PFSK-1 (cell line): ENCODE measurements around the gene ANKMY1.

Experiments
- FOXP2 ChIP-seq: optimal IDR thresholded peaks from 2 replicates; pipeline ENCODE3; 2011; ENCODE audit warnings: borderline replicate concordance, control low read depth, inconsistent platforms; ENCODE audit not compliant: insufficient read depth; ENCODE audit errors: extremely low read length, extremely low read depth
- POLR2AphosphoS5 ChIP-seq: IDR thresholded peaks from 2 replicates; pipeline ENCODE4 v1.6.1; 2012; ENCODE audit warnings: low read depth, mild to moderate bottlenecking, control low read depth, low read length, moderate library complexity
- SIN3A ChIP-seq: IDR thresholded peaks from 2 replicates; pipeline ENCODE4 v1.6.1; 2012; ENCODE audit warnings: mild to moderate bottlenecking, low read length, moderate library complexity, borderline replicate concordance; ENCODE audit not compliant: insufficient read depth
- TAF1 ChIP-seq: IDR thresholded peaks from 2 replicates; pipeline ENCODE4 v1.6.1; 2012; ENCODE audit warnings: low read length, control low read depth, borderline replicate concordance; ENCODE audit not compliant: insufficient read depth
- TF ChIP-seq, protein P1 (sequence below), 2 experiments: IDR thresholded peaks; 2 replicates each; pipeline versions ENCODE4 v1.6.1 to v1.8.0; 2011 to 2012; ENCODE audit warnings: low read depth in 2 of 2, low read length in 2 of 2, control low read depth in 1 of 2, inconsistent platforms in 1 of 2, mild to moderate bottlenecking in 1 of 2, moderate library complexity in 1 of 2; ENCODE audit not compliant: insufficient read depth in 1 of 2

The ANKMY1 gene

DNA sequence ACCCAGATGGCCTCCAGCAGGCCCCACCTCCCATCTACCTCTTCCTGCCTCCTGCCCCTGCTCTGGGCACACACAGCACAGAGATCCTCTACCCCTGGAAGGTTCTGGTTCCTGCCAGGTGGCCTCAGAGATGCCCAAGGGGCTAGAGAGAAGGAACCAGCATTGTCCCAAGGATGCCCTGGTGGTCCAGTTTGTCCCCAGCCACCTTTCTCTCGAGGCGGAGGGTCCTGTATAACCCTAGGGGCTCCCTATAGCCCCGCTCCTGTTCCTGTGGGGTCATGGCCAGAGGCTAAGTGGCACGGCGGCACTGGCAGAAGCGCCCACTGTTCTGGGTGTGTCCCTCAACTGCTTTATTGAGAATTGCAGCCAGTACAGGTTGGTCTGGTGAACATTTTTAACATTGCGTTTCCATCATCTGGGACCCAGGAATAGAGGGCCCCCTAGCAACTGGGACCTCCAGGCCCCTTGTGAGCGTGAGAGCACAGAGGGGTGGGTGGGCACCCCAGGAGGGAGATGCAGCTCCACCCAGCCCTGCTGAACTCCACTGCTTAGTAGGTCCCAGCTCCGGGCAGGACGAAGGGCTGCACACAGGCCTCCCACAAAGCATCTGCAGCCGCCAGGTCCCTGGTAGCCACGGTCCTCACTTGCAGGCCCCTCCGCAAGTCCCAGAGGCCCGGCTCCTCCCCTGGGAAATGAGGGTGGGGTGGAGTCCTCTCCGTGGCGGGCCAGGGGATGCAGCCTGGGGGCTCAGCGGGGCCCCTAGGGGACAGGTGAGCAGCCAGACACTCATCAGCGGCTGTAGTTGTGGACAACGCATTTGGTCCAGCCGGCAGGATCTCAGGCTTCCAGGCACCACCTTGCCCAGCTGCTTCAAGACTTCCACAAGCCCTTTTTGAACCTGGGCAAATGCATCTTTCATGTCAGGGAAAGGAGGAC is 89.2 kb downstream of the ANKMY1 start:
- no peak for TF ChIP-seq FOXP2
- TF ChIP-seq, protein P1, sequence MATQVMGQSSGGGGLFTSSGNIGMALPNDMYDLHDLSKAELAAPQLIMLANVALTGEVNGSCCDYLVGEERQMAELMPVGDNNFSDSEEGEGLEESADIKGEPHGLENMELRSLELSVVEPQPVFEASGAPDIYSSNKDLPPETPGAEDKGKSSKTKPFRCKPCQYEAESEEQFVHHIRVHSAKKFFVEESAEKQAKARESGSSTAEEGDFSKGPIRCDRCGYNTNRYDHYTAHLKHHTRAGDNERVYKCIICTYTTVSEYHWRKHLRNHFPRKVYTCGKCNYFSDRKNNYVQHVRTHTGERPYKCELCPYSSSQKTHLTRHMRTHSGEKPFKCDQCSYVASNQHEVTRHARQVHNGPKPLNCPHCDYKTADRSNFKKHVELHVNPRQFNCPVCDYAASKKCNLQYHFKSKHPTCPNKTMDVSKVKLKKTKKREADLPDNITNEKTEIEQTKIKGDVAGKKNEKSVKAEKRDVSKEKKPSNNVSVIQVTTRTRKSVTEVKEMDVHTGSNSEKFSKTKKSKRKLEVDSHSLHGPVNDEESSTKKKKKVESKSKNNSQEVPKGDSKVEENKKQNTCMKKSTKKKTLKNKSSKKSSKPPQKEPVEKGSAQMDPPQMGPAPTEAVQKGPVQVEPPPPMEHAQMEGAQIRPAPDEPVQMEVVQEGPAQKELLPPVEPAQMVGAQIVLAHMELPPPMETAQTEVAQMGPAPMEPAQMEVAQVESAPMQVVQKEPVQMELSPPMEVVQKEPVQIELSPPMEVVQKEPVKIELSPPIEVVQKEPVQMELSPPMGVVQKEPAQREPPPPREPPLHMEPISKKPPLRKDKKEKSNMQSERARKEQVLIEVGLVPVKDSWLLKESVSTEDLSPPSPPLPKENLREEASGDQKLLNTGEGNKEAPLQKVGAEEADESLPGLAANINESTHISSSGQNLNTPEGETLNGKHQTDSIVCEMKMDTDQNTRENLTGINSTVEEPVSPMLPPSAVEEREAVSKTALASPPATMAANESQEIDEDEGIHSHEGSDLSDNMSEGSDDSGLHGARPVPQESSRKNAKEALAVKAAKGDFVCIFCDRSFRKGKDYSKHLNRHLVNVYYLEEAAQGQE (IDR thresholded peaks at IDR 0.05; ENCODE audit: insufficient read depth in 1 of 2, low read depth in 2 of 2, low read length in 2 of 2), result no peak
- TF ChIP-seq TAF1, result no peak
- TF ChIP-seq POLR2AphosphoS5, result no peak
- TF ChIP-seq SIN3A, result no peak

DNA sequence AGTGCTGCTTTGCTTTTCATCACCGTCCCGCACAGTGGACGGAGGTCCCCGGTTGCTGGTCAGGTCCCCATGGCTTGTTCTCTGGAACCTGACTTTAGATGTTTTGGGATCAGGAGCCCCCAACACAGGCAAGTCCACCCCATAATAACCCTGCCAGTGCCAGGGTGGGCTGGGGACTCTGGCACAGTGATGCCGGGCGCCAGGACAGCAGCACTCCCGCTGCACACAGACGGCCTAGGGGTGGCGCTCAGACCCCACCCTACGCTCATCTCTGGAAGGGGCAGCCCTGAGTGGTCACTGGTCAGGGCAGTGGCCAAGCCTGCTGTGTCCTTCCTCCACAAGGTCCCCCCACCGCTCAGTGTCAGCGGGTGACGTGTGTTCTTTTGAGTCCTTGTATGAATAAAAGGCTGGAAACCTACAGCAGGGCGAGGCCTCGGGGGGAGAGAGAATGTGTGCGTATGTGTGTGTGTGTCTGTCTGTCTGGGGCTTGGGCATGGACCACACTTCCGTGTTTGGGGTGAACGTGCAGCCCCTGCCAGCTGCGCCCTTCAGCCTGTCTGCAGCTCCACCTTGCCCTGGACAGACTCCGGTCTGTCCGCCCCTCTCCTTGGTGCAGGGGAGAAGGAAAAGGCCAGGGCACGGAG is 90.0 kb downstream of the ANKMY1 start:
- TF ChIP-seq POLR2AphosphoS5, result no peak
- TF ChIP-seq TAF1, result no peak
- no peak for TF ChIP-seq SIN3A
- no peak for TF ChIP-seq FOXP2
- TF ChIP-seq, protein P1 (IDR thresholded peaks at IDR 0.05; ENCODE audit: insufficient read depth in 1 of 2, low read depth in 2 of 2, low read length in 2 of 2), result no peak

DNA sequence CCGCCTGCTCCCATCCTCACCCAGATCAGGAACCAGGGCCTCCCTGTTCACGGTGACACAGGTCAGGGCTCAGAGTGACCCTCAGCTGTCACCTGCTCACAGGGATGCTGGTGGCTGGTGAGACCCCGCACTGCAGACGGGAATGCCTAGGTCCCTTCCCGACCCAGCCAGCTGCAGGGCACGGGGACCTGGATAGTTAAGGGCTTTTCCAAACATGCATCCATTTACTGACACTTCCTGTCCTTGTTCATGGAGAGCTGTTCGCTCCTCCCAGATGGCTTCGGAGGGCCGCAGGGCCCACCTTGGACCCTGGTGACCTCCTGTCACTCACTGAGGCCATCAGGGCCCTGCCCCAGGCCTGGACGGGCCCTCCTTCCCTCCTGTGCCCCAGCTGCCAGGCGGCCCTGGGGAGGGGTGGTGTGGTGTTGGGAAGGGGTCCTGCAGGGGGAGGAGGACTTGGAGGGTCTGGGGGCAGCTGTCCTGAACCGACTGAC is 90.6 kb downstream of the ANKMY1 start:
- TF ChIP-seq TAF1, result no peak
- no peak for TF ChIP-seq FOXP2
- TF ChIP-seq, protein P1 (IDR thresholded peaks at IDR 0.05; ENCODE audit: insufficient read depth in 1 of 2, low read depth in 2 of 2, low read length in 2 of 2), result no peak
- no peak for TF ChIP-seq SIN3A
- no peak for TF ChIP-seq POLR2AphosphoS5

DNA sequence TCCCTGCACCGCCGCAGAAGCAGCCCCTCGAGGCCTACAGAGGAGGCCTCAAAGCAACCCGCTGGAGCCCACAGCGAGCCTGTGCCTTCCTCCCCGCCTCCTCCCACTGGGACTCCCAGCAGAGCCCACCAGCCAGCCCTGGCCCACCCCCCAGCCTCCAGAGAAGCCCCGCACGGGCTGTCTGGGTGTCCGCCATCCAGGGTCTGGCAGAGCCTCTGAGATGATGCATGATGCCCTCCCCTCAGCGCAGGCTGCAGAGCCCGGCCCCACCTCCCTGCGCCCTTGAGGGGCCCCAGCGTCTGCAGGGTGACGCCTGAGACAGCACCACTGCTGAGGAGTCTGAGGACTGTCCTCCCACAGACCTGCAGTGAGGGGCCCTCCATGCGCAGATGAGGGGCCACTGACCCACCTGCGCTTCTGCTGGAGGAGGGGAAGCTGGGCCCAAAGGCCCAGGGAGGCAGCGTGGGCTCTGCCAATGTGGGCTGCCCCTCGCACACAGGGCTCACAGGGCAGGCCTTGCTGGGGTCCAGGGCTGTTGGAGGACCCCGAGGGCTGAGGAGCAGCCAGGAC is 91.1 kb downstream of the ANKMY1 start:
- TF ChIP-seq POLR2AphosphoS5 (no peak), FOXP2 (no peak), TAF1 (no peak), SIN3A (no peak)
- TF ChIP-seq, protein P1 (IDR thresholded peaks at IDR 0.05; ENCODE audit: insufficient read depth in 1 of 2, low read depth in 2 of 2, low read length in 2 of 2), result no peak
